CD1c-positive myeloid dendritic cell (primary cell): Measurements from ENCODE around the gene TMEM271.
A peak's percentile ranks its signal among the peaks of the same experiment; 100 is the strongest.
"Not testable (repeated sequence)": the region's sequence is repeated elsewhere in the genome, so short reads cannot be mapped to it uniquely, and the experiment has no call there.

Experiments used
- DNase-seq: peaks from one replicate; pipeline ENCODE4 v3.0.0-alpha.2; 2016; ENCODE audit errors: extremely low spot score

Gene TMEM271

DNA sequence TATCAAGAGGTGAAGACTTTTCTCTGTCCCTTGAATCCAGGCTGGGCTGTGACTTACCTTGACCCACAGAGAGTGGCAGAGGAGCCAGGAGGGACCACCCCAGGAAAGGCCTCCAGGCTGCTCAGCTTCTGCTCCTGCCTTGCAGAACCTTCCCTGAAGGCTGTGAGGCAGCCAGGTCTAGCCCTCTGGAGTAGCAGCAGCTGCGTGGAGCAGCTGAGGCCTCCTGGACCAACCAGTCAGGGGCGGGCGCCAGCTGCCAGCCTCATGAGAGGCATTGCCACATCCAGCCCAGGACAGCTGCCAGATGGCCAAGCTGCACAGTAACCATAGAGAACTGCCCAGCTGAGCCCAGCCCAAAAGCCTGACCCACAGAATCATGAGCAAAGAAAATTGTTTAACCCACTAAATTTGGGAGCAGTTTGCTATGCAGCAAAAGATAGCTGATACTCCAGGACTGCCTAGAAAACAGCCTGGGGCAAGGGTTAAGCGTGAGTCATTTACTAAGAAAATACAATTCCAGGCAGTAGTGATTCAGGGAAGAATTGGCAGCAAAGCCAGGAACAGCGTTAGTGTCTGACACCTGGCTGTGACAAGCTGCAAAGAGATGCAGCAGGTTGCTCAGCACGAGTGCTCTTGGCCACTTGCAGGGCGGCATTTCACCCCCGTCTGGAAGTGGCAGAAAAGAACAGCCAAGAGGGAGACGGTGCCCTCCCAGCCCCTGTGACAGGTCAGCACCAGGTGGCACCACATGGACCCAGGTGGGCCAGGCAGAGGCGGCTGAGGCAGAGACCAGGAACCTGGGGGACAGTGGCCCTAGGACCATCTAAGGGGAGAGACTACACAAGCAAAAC lies 34.5 kb upstream of the TMEM271 start:
- no peak for DNase-seq

DNA sequence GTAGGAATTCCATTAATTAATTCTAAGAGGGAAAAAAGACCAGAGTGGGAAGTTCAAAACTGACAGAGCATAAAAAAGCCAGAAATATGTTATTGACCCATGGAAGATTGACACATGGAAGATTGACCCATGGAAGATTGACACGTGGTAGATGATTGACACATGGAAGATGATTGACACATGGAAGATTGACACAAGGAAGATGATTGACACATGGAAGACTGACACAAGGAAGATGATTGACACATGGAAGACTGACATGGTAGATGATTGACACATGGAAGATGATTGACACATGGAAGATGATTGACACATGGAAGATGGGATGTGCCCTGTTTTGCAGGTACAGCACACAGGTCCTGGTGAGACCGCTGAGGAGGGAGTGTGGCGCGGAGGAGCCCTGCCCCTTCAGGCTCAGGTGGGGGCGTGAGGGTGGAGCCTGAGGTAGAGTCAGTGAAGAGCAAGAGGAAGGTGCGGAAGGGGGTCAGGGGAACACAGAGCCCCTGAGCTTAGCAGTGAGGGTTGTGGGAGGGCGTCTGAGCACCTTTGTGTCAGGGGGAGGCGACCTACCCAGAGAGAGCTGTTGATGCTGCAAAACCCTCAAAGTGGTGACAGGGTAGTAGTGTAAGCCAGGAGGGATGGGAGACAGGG lies 33.4 kb upstream of the TMEM271 start:
- no peak for DNase-seq

DNA sequence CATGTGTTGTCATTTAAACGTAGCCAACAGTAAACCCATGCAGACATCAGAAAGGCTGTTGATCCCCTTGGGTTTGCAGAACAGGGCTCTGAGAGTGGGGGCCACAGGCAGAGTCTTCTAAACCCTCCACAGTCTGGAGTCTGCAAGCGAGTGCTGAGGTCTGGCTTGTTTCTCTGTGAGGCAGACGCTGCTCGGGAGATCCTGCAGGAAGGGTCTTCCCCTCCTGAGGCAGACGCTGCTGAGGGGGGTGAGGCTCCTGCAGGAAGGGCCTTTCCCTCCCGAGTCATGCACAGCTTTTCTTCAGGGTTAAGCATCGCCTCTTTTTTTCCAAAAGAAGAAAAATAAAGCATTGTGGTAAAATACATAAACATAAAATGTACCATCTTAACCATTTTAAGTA lies 32.1 kb upstream of the TMEM271 start:
- DNase-seq, result no peak

DNA sequence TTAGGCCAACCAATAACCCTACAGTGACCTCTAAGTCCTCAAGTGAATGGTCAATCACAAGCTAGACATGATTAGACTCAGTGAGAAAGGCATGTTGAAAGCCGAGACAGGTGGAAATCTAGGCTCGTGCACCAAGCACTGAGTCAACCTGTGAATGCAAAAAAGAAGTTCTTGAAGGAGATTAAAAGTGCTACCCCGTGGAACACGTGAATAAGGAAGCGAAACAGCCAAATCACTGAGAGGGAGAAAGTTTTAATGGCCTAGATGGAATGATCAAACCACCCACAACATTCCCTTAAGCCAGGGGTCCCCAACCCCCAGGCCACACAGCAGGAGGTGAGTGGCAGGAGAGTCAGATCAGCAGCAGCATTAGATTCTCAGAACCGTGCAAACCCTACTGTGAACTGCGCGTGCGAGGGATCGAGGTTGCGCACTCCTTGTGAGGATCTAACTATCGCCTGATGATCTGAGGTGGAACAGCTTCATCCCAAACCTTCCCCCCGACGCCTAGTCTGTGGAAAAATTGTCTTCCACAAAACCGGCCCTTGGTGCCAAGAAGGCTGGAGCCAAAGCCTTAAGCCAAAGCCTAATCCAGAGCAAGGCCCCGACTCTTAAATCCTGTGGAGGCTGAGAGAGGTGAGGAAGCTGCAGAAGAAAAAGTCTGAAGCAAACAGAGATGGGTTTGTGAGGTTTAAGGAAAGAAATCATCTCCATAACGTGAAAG lies 29.8 kb upstream of the TMEM271 start:
- no peak for DNase-seq

DNA sequence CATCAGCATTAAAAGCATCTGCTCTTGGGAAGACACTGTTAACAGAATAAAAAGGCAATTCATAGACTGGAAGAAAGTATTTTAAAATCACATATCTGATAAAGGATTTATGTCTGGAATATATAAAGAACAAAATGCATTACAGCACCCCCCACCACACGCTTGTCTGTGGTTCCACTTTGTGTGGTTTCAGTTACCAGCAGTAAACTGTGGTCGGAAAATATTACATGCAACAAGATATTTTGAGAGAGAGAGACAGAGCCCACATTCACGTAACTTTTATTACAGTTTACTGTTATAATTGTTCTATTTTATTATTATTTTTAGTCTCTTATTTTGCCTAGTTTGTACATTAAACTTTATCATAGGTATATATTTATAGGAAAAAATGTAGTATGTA lies 28.0 kb upstream of the TMEM271 start:
- DNase-seq, result no peak

DNA sequence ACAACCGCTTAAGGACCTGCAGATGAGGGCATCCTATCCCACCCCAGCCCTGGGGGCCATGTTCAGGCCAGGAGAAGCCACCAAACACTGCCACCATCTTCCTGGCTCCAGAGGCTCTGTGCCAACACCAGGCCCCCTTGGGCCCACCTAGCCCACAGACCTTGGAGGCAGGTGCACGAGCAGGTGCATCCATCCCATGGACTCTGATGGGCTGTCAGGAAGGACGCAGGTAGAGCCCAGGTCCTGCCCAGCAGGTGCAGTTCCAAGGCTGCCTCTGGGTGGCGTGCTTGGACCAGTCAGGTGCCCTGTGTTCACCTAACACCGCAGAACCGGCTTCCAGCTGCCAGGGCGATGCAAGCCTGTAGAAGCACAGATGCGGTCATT lies 26.5 kb upstream of the TMEM271 start:
- DNase-seq, result peak; percentile 29

DNA sequence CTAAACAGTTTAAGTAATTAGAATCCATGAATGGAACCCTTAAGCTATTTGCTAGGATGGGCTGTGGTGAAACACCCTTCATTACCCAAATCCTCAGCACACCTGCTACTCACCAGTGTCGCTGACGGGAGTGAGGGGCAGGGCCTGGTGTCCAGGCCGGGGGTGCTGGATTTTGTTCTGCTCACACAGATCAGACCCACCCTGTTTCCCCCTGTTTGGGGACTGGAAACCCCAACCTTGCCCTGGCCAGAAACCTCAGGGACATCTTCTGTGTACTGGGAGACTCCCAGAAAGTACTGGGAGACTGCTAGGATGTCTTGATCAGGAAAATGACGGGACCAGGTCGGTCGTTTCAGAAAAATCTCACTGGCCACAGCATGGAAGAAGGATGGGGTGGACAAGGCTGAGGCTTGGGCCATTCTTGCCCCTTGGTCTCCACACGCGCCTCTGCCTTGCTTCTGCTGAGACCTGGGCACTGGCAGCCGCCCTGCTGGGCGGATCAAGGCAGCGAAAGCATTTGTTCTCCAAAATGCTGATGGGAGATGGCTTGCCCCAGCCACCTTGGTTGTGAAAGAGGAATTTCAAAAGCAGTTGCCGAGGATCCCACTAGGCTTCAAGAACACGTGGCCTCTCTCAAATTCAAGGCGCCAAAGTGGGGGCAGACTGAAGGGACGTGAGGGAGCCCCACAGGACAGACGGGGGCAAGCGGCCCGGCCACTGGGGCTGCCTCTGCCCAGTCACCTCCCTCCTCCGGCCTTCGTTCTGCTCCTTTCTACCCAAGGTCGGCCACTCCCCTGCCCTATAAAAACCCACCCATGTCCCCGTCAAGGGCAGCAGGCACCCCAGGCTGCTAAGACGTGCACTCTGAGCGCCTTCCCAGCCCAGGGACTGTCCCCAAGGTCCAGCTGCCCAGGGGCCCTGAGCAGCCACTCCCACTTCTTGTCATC lies 25.8 kb upstream of the TMEM271 start:
- DNase-seq, result no peak

DNA sequence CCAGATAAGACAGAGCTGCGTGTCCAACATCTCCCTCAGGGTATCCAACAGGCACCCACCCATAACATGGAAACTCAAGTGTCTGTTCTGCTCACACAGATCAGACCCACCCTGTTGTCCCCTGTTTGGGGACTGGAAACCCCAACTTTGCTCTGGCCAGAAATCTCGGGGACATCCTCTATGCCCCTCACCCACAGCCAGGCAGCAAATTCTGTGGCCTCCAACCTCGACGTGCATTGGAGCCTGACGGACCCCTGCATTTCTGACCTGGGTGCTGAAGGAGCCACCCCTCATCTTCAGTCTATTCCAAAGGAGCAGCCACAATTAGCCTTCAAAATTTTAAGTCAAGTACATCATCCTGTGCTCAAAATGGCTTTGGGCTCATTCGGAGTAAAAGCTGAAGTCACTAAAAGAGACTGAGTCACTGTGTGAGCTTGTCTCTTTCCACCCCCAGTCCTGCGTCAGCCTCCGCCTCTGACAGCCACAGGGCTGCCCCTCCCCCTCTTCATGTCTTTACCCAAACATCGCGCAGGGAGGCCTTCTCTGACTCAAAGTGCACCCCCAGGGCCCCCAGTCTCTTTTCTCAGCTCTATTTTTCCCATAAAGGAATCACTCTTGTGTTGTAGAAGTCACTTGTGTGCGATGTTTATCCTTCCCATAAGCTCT lies 24.9 kb upstream of the TMEM271 start:
- DNase-seq, result no peak

DNA sequence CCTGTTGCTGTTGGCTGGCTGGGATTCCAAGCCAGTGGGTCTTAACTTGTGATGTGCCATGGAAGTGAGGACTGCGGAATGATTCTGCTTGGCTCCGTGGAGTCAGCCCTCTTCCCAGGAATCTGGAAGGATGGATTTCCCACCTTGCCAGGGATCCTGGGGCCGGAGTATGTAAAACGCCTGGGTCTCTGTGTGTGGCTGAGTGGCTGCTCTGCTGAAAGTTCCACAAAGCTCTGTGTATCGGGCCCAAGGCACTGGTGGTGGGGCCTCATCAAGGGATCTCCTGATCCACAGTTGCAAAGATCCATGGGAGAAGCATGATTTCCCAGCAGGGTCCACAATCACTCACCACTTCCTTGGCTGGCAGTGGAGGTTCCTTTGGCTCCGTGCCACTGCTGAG lies 24.1 kb upstream of the TMEM271 start:
- DNase-seq, result no peak

DNA sequence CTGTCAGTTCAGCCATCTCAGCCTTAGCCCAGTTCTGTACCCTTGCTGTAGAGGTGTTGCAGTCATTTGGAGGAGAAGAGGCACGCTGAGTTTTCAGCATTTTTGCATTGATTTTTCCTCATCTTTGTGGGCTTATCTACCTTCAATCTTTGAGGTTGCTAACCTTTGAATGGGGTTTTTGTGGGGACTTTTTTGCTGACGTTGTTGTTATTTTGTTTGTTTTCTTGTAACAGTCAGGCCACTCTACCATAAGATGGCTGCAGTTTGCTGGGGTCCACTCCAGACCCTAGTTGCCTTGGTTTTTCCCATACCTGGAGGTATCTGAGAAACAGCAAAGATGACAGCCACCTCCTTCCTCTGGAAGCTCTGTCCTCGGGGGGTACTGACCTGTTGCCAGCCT lies 22.8 kb upstream of the TMEM271 start:
- DNase-seq, result no peak

DNA sequence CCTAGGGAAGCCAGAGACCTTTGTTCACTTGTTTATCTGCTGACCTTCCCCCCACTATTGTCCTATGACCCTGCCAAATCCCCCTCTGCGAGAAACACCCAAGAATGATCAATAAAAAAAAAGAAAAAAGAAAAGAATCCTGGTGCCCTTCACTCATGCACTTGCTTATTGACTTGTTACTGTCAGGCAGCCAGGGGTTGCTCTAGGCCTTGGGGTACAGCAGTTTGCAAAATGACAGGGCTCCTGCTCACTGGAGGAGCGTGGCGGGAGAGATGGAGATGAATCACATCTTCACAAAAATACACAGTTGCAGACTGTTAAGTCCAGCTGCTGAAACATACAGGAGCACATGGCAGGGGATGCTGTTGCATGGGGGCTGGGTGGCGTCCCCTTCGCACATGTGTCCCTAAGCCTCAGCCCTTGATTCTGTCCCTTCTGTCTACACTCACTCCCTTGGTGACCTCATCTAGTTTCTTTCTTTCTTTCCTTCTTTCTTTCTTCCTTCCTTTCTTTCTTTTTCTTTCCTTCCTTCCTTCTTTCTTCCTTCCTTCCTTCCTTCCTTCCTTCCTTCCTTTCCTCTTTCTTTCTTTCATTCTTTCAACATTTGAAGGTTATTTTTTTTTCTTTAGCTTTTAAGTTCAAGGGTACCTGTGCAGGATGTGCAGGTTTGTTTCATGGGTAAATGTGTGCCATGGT lies 16.9 kb upstream of the TMEM271 start:
- DNase-seq, result no peak

DNA sequence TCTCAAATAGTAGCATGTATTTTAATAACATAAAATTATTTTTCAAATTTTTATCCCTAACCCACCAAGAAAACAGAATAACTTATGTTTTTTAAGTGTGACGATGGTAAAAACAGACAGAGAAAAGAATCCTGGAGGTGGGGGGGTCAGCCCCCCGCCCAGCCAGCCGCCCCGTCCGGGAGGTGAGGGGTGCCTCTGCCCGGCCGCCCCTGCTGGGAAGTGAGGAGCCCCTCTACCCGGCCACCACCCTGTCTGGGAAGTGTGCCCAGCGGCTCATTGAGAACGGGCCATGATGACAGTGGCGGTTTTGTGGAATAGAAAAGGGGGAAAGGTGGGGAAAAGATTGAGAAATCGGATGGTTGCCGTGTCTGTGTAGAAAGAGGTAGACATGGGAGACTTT lies 16.1 kb upstream of the TMEM271 start:
- not testable (repeated sequence) for DNase-seq

DNA sequence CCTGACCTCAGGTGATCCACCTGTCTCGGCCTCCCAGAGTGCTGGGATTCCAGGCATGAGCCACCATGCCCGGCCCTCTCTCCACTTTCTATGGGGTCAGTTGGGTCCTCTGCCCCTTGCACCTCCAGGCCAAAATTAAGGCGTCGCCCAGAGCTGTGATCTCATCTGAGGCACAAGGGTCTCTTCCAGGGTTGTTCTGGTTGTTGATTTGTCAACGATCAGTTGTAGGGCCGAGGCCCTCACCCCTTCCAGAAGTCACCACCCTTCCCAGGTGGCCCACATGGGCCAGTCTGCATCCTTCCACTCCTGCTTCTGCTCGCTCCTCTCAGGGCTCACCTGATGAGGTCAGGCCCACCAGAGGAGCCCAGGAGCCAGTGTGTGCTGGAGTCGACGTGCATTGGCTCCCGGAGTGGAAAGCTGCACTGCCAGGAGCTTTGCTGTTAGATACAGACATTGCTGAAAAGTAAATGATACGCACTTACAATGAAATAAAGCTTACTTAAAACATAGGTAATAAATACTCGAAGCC lies 14.3 kb upstream of the TMEM271 start:
- no peak for DNase-seq

DNA sequence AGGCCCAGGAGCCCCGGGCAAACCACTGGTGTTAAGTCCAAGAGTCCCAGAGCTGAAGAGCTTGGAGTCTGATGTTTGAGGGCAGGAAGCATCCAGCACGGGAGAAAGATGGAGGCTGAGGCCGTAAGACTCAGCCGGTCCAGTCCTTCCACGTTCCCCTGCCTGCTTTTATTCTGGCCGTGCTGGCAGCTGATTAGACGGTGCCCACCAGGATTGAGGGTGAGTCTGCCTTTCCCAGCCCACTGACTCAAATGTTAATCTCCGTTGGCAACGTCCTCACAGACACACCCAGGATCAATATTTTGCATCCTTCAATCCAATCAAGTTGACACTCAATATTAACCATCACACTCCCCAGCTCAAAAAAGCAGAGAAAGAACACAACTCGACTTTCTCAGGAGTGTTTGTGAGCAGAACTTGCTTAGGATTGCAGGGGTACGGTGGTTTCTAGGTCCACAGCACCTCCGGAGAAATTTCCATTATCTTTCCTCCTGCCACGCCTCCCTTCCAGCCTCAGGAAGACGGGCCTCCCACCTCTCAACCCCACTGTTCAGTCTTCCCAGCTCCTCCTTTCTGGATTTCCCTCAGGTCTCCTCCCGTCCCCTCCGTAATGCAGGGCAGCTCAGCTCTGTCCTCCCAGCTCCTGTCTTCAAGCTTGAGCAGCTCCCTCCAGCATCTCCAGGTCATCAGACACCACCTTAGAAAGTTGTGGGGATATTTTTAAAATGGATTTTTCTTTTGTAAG lies 13.3 kb upstream of the TMEM271 start:
- DNase-seq, result no peak

DNA sequence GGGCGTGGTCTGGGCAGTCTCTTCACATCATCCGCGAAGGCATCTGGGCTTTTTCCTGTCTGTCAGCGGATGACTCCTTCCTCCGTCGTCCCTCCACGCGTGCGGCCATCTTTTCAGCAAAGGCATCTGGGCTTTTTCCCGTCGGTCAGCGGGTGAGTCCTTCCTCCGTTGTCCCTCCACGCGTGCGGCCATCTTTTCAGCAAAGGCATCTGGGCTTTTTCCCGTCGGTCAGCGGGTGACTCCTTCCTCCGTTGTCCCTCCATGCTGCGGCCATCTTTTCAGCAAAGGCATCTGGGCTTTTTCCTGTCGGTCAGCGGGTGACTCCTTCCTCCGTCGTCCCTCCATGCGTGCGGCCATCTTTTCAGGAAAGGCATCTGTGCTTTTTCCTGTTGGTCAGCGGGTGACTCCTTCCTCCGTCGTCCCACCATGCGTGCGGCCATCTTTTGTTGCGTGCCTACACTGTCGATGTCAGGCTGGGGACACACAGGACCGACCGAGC lies 12.3 kb upstream of the TMEM271 start:
- no peak for DNase-seq

DNA sequence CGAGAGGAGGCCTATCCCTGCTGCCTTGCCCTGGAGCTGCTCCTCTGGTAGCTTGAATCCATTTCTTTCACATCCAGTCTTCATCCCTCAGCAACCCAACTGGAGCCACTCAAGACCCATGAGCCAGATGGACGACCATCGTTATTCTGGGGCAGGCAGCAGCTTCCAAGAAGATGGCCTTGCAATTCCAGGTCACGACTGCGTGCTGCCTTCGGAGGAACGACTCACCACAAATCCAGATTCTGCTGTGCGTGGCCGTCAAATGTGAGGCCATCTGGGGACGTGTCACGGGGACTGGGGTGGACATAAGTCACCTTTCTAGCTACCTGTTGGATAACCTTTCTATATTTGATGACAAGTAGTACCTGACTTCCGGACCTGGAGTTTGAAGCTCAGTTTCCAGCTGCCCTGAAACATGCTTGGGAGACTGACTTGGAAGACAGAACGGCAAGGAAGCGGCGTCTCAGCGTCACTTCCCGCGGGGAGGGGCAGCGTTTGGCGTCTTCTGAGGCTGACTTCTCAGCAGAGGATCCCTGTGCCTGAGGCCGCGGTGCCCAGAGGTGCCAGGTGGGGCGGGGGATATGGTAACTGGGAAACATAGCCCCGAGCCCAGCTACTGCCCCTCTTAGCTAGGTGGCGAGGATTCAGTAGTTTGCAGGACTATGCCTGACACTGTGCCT lies 11.7 kb upstream of the TMEM271 start:
- DNase-seq, result no peak

DNA sequence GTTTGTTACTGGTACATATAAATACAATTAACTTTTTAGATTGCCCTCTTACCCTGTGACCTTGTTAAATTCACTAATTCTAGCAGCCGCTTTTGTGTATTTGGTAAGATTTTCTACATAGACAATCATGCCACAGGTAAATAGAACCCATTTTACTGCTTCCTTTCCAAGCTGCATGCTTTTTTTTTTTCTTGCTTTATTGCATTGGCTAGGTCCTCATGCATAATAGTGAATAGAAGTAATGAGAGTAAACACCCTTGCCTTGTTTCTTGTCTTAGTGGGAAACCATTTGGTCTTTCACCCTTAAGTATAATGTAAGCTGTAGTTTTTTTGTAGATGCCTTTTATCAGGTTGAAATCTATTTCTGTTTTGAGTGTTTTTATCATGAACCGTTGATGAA lies 7.7 kb upstream of the TMEM271 start:
- DNase-seq, result no peak

DNA sequence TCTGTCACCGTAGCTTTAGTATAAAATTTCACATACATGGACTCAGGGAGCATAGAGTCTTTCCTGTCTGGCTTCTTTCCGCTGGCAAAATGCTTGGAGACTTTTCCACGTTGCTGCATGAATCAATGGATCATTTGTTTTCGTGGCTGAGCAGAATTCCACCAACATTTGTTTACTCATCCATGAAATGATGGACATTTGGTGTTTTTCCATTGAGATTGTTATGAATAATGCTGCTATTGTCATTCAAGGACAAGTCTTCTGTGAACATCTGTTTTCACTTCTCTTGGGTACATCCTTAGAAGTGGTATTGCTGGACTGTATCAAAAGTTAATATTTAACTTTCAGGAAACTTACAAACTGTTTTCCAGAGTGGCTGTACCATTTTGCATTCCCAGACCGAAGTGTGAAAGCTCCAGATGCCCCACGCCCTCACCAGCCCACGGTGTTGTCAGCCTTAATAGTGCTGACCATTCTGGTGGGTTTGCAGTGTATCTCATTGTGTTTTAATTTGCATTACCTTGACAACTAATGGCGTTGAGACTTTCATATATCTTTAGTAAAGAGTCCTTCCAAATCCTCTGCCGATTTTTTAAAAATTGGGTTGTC lies 5.8 kb upstream of the TMEM271 start:
- no peak for DNase-seq
